OCI-LY7 (cell line): ENCODE results near the gene RAD50.

Experiments
- EZH2phosphoT487 ChIP-seq: fragments of 200-600 bp; sonication (generic); IDR thresholded peaks from 2 replicates; pipeline ENCODE4 v1.6.1; 2018; ENCODE audit warnings: low read depth, borderline replicate concordance, mild to moderate bottlenecking, mixed run types, antibody characterized with exemption, low read length, moderate library complexity, mixed read lengths
- TF ChIP-seq, protein P1 (sequence below): fragments of 200-600 bp; sonication (generic); conservative IDR thresholded peaks from 2 replicates; pipeline ENCODE4 v1.5.1; 2014; ENCODE audit warnings: mild to moderate bottlenecking, antibody characterized with exemption, low read length, moderate library complexity, mixed read lengths

GRCh38 chr5:132681983-132682382, 125.2 kb downstream of the RAD50 start:
- TF ChIP-seq, protein P1, sequence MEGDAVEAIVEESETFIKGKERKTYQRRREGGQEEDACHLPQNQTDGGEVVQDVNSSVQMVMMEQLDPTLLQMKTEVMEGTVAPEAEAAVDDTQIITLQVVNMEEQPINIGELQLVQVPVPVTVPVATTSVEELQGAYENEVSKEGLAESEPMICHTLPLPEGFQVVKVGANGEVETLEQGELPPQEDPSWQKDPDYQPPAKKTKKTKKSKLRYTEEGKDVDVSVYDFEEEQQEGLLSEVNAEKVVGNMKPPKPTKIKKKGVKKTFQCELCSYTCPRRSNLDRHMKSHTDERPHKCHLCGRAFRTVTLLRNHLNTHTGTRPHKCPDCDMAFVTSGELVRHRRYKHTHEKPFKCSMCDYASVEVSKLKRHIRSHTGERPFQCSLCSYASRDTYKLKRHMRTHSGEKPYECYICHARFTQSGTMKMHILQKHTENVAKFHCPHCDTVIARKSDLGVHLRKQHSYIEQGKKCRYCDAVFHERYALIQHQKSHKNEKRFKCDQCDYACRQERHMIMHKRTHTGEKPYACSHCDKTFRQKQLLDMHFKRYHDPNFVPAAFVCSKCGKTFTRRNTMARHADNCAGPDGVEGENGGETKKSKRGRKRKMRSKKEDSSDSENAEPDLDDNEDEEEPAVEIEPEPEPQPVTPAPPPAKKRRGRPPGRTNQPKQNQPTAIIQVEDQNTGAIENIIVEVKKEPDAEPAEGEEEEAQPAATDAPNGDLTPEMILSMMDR, result no peak
- no peak for TF ChIP-seq EZH2phosphoT487
